Stromal cell of bone marrow (primary cell): ENCODE results near the gene R3HDM4.
"Not testable (repeated sequence)": the region's sequence is repeated elsewhere in the genome, so short reads cannot be mapped to it uniquely, and the experiment has no call there.

Source experiments
- DNase-seq: peaks from one replicate; pipeline ENCODE4 v3.0.0-alpha.2; 2012; ENCODE audit warnings: low read depth

Gene R3HDM4

DNA sequence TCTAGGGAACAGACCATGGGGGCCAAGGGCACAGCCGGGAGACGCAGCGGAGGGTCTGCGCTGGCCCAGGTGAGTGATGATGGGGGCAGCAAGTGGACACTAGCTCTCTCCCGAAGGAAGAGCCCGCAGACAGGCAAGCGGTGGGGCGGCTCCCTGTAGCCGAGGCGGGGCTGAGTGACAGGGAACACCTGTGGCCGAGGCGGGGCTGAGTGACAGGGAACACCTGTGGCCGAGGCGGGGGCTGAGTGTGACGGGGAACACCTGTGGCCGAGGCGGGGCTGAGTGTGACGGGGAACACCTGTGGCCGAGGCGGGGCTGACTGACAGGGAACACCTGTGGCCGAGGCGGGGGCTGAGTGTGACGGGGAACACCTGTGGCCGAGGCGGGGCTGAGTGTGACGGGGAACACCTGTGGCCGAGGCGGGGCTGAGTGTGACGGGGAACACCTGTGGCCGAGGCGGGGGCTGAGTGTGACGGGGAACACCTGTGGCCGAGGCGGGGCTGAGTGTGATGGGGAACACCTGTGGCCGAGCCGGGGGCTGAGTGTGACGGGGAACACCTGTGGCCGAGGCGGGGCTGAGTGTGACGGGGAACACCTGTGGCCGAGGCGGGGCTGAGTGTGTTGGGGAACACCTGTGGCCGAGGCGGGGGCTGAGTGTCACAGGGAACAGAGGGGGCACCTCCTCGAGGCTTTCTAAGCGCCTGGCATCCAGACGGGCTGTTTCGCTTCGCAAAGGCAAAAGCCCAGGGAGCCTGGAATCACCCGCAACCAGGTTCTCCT is 21.4 kb downstream of the R3HDM4 start:
- DNase-seq, result not testable (repeated sequence)

- no peak for DNase-seq
Observed at GRCh38 chr19:890831-891230, 22.2 kb downstream of the R3HDM4 start.

- DNase-seq, result no peak
Observed at GRCh38 chr19:889662-890295, 23.2 kb downstream of the R3HDM4 start.

- no peak for DNase-seq
Observed at GRCh38 chr19:888581-889385, 24.2 kb downstream of the R3HDM4 start.

GRCh38 chr19:887599-887998 is 25.4 kb downstream of the R3HDM4 start:
- DNase-seq, result no peak

DNA sequence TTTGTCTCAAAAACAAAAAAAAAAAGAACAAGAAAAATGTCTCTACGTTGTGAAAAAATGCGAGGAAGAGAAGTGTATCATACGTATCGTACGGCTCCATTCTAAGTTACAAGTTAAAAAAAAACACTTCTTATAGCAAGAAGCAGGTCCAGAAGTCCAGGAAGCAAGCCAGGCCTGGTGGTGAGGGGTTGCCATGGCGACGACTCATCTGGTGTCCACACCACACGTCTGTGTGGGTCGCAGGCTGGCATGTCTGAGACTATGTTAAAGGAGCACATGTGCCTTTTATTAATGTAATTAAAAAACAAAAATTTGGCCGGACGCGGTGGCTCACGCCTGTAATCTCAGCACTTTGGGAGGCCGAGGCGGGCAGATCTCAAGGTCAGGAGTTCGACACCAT is 25.9 kb downstream of the R3HDM4 start:
- peak; percentile 18 for DNase-seq

- DNase-seq, result no peak
Observed at GRCh38 chr19:885536-886224, 27.3 kb downstream of the R3HDM4 start.

GRCh38 chr19:884420-885211 is 28.4 kb downstream of the R3HDM4 start:
- DNase-seq, result no peak

GRCh38 chr19:883661-884211 is 29.3 kb downstream of the R3HDM4 start:
- no peak for DNase-seq

GRCh38 chr19:882871-883497 is 30.0 kb downstream of the R3HDM4 start:
- no peak for DNase-seq

DNA sequence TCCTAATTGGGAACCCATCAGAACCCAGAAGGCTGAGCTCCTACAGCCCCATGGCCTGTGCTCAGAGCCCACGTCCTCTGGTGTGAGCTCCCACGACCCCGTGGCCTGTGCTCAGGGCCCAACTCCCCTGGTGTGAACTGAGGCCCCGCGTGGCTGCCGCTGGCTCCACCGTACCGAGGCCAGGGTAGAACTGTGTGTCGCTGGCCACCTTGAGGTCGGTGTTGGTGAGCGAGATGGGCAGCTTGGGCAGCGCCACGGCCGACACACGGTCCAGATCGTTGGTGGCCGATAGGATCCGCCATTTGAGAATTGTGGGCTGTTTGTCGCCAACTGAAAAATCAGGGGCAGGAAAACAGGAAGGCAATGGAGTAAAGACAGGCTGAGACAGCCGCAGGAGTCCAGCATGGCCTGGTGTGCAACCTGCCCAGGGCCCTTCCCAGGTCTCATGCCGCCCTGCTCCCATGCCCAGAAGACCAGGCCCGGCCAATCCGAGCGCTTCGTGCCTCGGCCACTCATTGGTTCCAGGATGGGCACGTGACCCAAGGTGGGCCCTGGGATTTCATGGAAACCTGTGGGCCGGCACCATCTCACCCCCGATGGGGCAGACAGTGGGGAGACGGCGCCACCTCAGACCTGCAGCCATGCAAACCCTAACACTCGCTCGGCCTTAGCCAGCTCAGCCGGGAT is 31.5 kb downstream of the R3HDM4 start:
- no peak for DNase-seq

- no peak for DNase-seq
Observed at GRCh38 chr19:879711-880438, 33.1 kb downstream of the R3HDM4 start.

- not testable (repeated sequence) for DNase-seq
Observed at GRCh38 chr19:878751-879561, 34.1 kb downstream of the R3HDM4 start.

GRCh38 chr19:877992-878660 is 34.9 kb downstream of the R3HDM4 start:
- not testable (repeated sequence) for DNase-seq

GRCh38 chr19:876780-877314 is 36.2 kb downstream of the R3HDM4 start:
- DNase-seq, result no peak

GRCh38 chr19:876089-876488 is 36.9 kb downstream of the R3HDM4 start:
- DNase-seq, result no peak

DNA sequence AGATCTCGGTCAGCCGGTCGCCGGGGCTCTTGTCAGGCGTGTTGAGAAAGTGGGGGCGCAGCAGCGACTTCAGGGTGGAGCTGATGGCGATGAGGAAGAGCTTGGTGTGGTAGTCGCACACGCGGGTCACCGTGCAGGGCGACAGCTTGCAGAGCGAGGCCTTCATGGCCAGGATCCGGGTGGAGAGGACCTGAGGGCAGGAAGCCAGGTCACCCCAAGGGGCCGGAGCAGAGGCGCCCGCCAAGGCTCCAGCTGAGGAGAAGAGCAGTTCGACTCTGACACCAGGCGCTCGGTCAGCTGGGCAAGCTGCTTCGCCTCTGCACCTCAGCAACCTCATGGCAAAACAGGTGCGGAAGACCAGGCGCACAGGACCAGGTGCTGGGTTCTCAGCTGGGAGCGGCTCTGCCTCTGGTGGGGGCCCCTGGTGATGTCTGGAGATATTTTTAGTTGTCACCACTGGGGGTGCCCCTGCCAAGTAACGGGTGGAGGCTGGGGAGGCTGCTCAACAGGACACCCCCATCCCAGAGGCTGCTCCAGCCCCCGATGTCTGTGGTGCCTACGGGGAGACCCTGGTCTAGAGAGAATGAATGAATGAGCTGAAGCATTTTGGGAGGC is 37.6 kb downstream of the R3HDM4 start:
- no peak for DNase-seq
